ENCODE results near the gene ZNF862.
A peak's percentile ranks its signal among the peaks of the same experiment; 100 is the strongest.

Gene ZNF862

GRCh38 chr7:149873970-149874643 is 35.9 kb downstream of the ZNF862 start:
- H3K4me3 ChIP-seq (ENCODE audit: low read depth, low read length), result peak overlapping the region; percentile 81
- H3K27ac ChIP-seq, result peak overlapping the region; percentile 94; the same call in 1 of the 2 replicates
- no peaks in the 10 kb centered on the region for H3K27me3 ChIP-seq (ENCODE audit: insufficient read depth, low read depth, severe bottlenecking)
- peaks cover 16% of the 10 kb centered on the region for H3K36me3 ChIP-seq
- H3K9me3 ChIP-seq (ENCODE audit: severe bottlenecking), result no peaks in the 10 kb centered on the region
- TF ChIP-seq CTCF (IDR thresholded peaks at IDR 0.05; ENCODE audit: low read depth, low read length), result no peak
- DNase-seq, result no peak

GRCh38 chr7:149874644-149875028 is 36.5 kb downstream of the ZNF862 start:
- Histone ChIP-seq H3K27me3 (ENCODE audit: insufficient read depth, low read depth, severe bottlenecking) (no peaks in the 10 kb centered on the region), H3K4me3 (ENCODE audit: low read depth, low read length) (peak overlapping the region; percentile 81), H3K36me3 (peaks cover 18% of the 10 kb centered on the region), H3K9me3 (ENCODE audit: severe bottlenecking) (no peaks in the 10 kb centered on the region), H3K27ac (no peak overlapping the region)
- no peak for TF ChIP-seq CTCF (IDR thresholded peaks at IDR 0.05; ENCODE audit: low read depth, low read length)
- no peak for DNase-seq

- no peak overlapping the region for H3K27ac ChIP-seq
- peaks cover 19% of the 10 kb centered on the region for H3K36me3 ChIP-seq
- TF ChIP-seq CTCF (IDR thresholded peaks at IDR 0.05; ENCODE audit: low read depth, low read length), result no peak
- no peaks in the 10 kb centered on the region for H3K27me3 ChIP-seq (ENCODE audit: insufficient read depth, low read depth, severe bottlenecking)
- DNase-seq, result no peak
- H3K4me3 ChIP-seq (ENCODE audit: low read depth, low read length), result no peak overlapping the region
- no peaks in the 10 kb centered on the region for H3K9me3 ChIP-seq (ENCODE audit: severe bottlenecking)
Observed at GRCh38 chr7:149875396-149875795, 37.2 kb downstream of the ZNF862 start.

GRCh38 chr7:149877890-149878522 is 39.8 kb downstream of the ZNF862 start:
- no peak for TF ChIP-seq CTCF (IDR thresholded peaks at IDR 0.05; ENCODE audit: low read depth, low read length)
- Histone ChIP-seq H3K4me3 (ENCODE audit: low read depth, low read length) (no peak overlapping the region), H3K36me3 (peaks cover 13% of the 10 kb centered on the region), H3K27me3 (ENCODE audit: insufficient read depth, low read depth, severe bottlenecking) (no peaks in the 10 kb centered on the region), H3K27ac (no peak overlapping the region), H3K9me3 (ENCODE audit: severe bottlenecking) (no peaks in the 10 kb centered on the region)
- DNase-seq, result no peak

- no peak for TF ChIP-seq CTCF (IDR thresholded peaks at IDR 0.05; ENCODE audit: low read depth, low read length)
- Histone ChIP-seq H3K36me3 (peaks cover 13% of the 10 kb centered on the region), H3K27me3 (ENCODE audit: insufficient read depth, low read depth, severe bottlenecking) (no peaks in the 10 kb centered on the region), H3K27ac (no peak overlapping the region), H3K4me3 (ENCODE audit: low read depth, low read length) (no peak overlapping the region), H3K9me3 (ENCODE audit: severe bottlenecking) (no peaks in the 10 kb centered on the region)
- no peak for DNase-seq
Observed at GRCh38 chr7:149878523-149878921, 40.3 kb downstream of the ZNF862 start.
